ENCODE measurements around the gene B9D2. TPM values are rescaled to one million over a fixed set of nuclear protein-coding genes. Genes with fewer than 3 reads are reported as not detected.

The B9D2 gene
- total and polyA plus RNA-seq, 2 donors (not counting 1 experiment from before 2014, with no cell fraction given): 2.3 to 5.3 TPM

DNA sequence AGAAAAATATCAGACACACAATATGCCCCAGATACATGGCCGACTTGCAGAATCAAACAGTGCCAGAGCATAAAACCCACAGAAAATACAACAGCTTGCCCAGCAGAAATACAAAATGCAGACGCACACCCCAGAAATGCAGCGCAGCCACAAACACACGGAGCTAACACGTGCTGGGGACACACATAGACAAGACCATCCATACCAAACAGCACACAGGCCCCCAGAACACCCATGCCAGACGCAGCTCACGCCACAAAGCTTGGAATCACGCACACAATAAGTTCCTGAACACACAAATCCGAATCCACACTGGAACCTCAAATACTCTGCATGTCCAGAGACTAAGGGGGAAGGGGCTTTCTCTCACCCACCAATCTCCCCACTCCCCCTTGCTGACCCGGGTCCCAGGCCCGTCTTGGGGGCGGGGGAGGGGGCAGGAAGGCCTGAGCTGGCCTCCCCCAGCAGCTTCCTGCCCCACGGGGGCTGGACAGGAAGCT lies 36.8 kb downstream of the B9D2 start:
- no peaks in the 10 kb centered on the region for H3K9me3 ChIP-seq (ENCODE audit: control insufficient read depth, insufficient read depth, low read depth, low read length)
- peak overlapping the region; percentile 15 for H3K27ac ChIP-seq (ENCODE audit: insufficient read depth, low read length)
- no peak overlapping the region for H3K4me3 ChIP-seq (replicated peaks in 1 of 4; ENCODE audit: control extremely low read depth in 1 of 4, insufficient read depth in 1 of 4, low read depth in 3 of 4, low read length in 4 of 4)
- no peaks in the 10 kb centered on the region for H3K27me3 ChIP-seq (ENCODE audit: control insufficient read depth, insufficient read depth, low read length)
- H2AFZ ChIP-seq (ENCODE audit: low read length): no peak overlapping the region
- H3K36me3 ChIP-seq (ENCODE audit: control insufficient read depth, insufficient read depth, low read length): peaks cover 15% of the 10 kb centered on the region
- H3K4me2 ChIP-seq (ENCODE audit: extremely low read depth, insufficient read depth, low read length): no peak overlapping the region
- no peaks in the 10 kb centered on the region for H4K20me1 ChIP-seq (ENCODE audit: control insufficient read depth, extremely low read depth, insufficient read depth, low read length)
- DNase-seq (ENCODE audit: low read depth in 2 of 2): peak in 1 of 2 donors; percentile 22
- TF ChIP-seq EZH2 (IDR thresholded peaks at IDR 0.05; ENCODE audit: low read length, missing control alignments) (no peak), CTCF (conservative IDR thresholded peaks at IDR 0.05 in 1 of 2, IDR thresholded peaks at IDR 0.05 in 1 of 2; ENCODE audit: low read depth in 1 of 2, low read length in 2 of 2) (no peak)
- H3K79me2 ChIP-seq (ENCODE audit: control insufficient read depth, insufficient read depth, low read length): no peaks in the 10 kb centered on the region
- no peak overlapping the region for H3K9ac ChIP-seq (ENCODE audit: insufficient read depth, low read length)
- H3K4me1 ChIP-seq (ENCODE audit: control insufficient read depth, extremely low read depth, insufficient read depth, low read length): peaks cover 53% of the 10 kb centered on the region

DNA sequence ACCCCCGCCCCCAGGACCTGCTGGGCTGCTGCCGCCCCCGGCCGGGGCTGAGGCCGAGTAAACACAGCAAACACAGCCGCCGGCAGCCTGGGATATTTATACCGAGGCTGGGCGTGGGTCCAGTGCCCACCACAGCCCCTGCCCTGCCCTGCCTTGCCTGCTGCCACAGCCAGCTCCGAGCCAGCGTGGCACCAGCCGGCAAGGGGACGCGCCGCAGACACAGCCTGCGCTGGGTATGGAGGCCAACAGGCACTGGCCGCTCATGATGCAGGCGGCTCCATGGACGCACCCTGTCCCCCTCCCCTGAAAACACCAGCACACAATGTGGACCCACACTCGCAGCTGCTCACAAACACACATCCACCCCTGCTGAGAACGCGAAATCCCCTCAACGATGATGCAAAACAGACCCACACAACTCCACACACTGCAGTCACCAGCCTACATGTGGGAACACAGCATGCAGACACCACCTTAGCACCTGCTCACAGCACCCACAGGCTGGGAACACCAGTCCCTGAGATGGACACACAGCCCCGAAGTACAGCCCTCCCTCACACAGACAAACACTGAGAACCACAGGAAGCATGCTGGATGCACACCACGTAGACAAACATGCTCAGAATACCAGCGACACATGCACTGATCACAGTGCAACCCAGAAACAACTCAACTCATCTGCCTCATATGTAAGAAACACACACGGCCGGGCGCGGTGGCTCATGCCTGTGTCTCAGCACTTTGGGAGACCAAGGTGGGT lies 37.8 kb downstream of the B9D2 start:
- Histone ChIP-seq H2AFZ (ENCODE audit: low read length) (no peak overlapping the region), H3K9me3 (ENCODE audit: control insufficient read depth, insufficient read depth, low read depth, low read length) (no peaks in the 10 kb centered on the region), H3K9ac (ENCODE audit: insufficient read depth, low read length) (peak overlapping the region; percentile 59), H3K27me3 (ENCODE audit: control insufficient read depth, insufficient read depth, low read length) (no peaks in the 10 kb centered on the region), H3K4me1 (ENCODE audit: control insufficient read depth, extremely low read depth, insufficient read depth, low read length) (peaks cover 62% of the 10 kb centered on the region), H3K4me2 (ENCODE audit: extremely low read depth, insufficient read depth, low read length) (peak overlapping the region; percentile 69), H3K27ac (ENCODE audit: insufficient read depth, low read length) (peak overlapping the region; percentile 97), H3K36me3 (ENCODE audit: control insufficient read depth, insufficient read depth, low read length) (peaks cover 11% of the 10 kb centered on the region), H3K79me2 (ENCODE audit: control insufficient read depth, insufficient read depth, low read length) (no peaks in the 10 kb centered on the region), H4K20me1 (ENCODE audit: control insufficient read depth, extremely low read depth, insufficient read depth, low read length) (no peaks in the 10 kb centered on the region), H3K4me3 (replicated peaks in 1 of 4; ENCODE audit: control extremely low read depth in 1 of 4, insufficient read depth in 1 of 4, low read depth in 3 of 4, low read length in 4 of 4) (peak overlapping the region in 1 of 4 experiments; percentile 10)
- TF ChIP-seq CTCF (conservative IDR thresholded peaks at IDR 0.05 in 1 of 2, IDR thresholded peaks at IDR 0.05 in 1 of 2; ENCODE audit: low read depth in 1 of 2, low read length in 2 of 2) (no peak), EZH2 (IDR thresholded peaks at IDR 0.05; ENCODE audit: low read length, missing control alignments) (no peak)
- DNase-seq (ENCODE audit: low read depth in 2 of 2): peak; percentile 40 to 82

GRCh38 chr19:41325640-41325946 lies 38.4 kb downstream of the B9D2 start:
- no peak for DNase-seq (ENCODE audit: low read depth in 2 of 2)
- H3K79me2 ChIP-seq (ENCODE audit: control insufficient read depth, insufficient read depth, low read length): no peaks in the 10 kb centered on the region
- H3K4me3 ChIP-seq (replicated peaks in 1 of 4; ENCODE audit: control extremely low read depth in 1 of 4, insufficient read depth in 1 of 4, low read depth in 3 of 4, low read length in 4 of 4): peak overlapping the region in 1 of 4 experiments; percentile 10
- H3K4me2 ChIP-seq (ENCODE audit: extremely low read depth, insufficient read depth, low read length): peak overlapping the region; percentile 69
- peak overlapping the region; percentile 97 for H3K27ac ChIP-seq (ENCODE audit: insufficient read depth, low read length)
- no peak overlapping the region for H2AFZ ChIP-seq (ENCODE audit: low read length)
- no peaks in the 10 kb centered on the region for H3K9me3 ChIP-seq (ENCODE audit: control insufficient read depth, insufficient read depth, low read depth, low read length)
- peak overlapping the region; percentile 59 for H3K9ac ChIP-seq (ENCODE audit: insufficient read depth, low read length)
- peaks cover 64% of the 10 kb centered on the region for H3K4me1 ChIP-seq (ENCODE audit: control insufficient read depth, extremely low read depth, insufficient read depth, low read length)
- no peak for TF ChIP-seq CTCF (conservative IDR thresholded peaks at IDR 0.05 in 1 of 2, IDR thresholded peaks at IDR 0.05 in 1 of 2; ENCODE audit: low read depth in 1 of 2, low read length in 2 of 2)
- TF ChIP-seq EZH2 (IDR thresholded peaks at IDR 0.05; ENCODE audit: low read length, missing control alignments): no peak
- no peaks in the 10 kb centered on the region for H4K20me1 ChIP-seq (ENCODE audit: control insufficient read depth, extremely low read depth, insufficient read depth, low read length)
- H3K27me3 ChIP-seq (ENCODE audit: control insufficient read depth, insufficient read depth, low read length): no peaks in the 10 kb centered on the region
- peaks cover 12% of the 10 kb centered on the region for H3K36me3 ChIP-seq (ENCODE audit: control insufficient read depth, insufficient read depth, low read length)
